WTC11 (cell line): ENCODE measurements around the gene GATA6. TPM values are rescaled to one million over a fixed set of nuclear protein-coding genes. Genes with fewer than 3 reads are reported as not detected.

Experiments
- ATAC-seq: fragments of 200-7000 bp; cut with Tn5 transposase; 2 replicates; pipeline ENCODE4 v1.10.0; 2021; ENCODE audit warnings: mild to moderate bottlenecking, moderate library complexity
- CTCF ChIA-PET: fragments of 300-600 bp; sonication (Branson Sonifier 250); formaldehyde crosslinking; loops from one replicate; lab custom pipeline; 2021; ENCODE audit warnings: antibody characterized with exemption; lab: Charles Lee
- POLR2A ChIA-PET: fragments of 350-600 bp; sonication (Branson Sonifier 250); formaldehyde crosslinking; loops from one replicate; lab custom pipeline; 2021; ENCODE audit warnings: antibody characterized with exemption; lab: Charles Lee
- DNase-seq: peaks from one replicate; pipeline ENCODE4 v3.0.0; 2021; ENCODE audit warnings: low spot score
- H3K27ac Mint-ChIP-seq: 2 replicates; pipeline ENCODE4 v1.8.0; 2021; ENCODE audit warnings: mixed read lengths
- H3K27me3 Mint-ChIP-seq: 2 replicates; pipeline ENCODE4 v1.8.0; 2021; ENCODE audit warnings: low read depth, mild to moderate bottlenecking, moderate library complexity, mixed read lengths
- H3K36me3 Mint-ChIP-seq: 2 replicates; pipeline ENCODE4 v1.8.0; 2021; ENCODE audit warnings: mixed read lengths
- H3K4me1 Mint-ChIP-seq: 2 replicates; pipeline ENCODE4 v1.8.0; 2022; ENCODE audit warnings: mixed read lengths
- H3K4me3 Mint-ChIP-seq: 2 replicates; pipeline ENCODE4 v1.8.0; 2021; ENCODE audit warnings: mild to moderate bottlenecking, moderate library complexity, mixed read lengths
- H3K9me3 Mint-ChIP-seq: 2 replicates; pipeline ENCODE4 v1.8.0; 2021; ENCODE audit warnings: mixed read lengths
- ATF1 ChIP-seq: sonication (generic); formaldehyde crosslinking; IDR thresholded peaks from 2 replicates; pipeline ENCODE4 v1.8.1; 2023; ENCODE audit warnings: mild to moderate bottlenecking, moderate library complexity, missing genetic modification reagents
- ELF4 ChIP-seq: sonication (generic); formaldehyde crosslinking; IDR thresholded peaks from 2 replicates; pipeline ENCODE4 v1.8.1; 2022; ENCODE audit warnings: low read depth, mild to moderate bottlenecking, moderate library complexity, missing genetic modification reagents
- FOXP1 ChIP-seq: sonication (generic); formaldehyde crosslinking; IDR thresholded peaks from 2 replicates; pipeline ENCODE4 v1.8.0; 2022; ENCODE audit warnings: missing genetic modification reagents, mild to moderate bottlenecking, moderate library complexity, borderline replicate concordance
- GTF2I ChIP-seq: fragments of 250-450 bp; sonication (Bioruptor Pico); conservative IDR thresholded peaks from 2 replicates; pipeline ENCODE4 v1.4.0; 2021; ENCODE audit warnings: mild to moderate bottlenecking
- KAT7 ChIP-seq: sonication (generic); formaldehyde crosslinking; IDR thresholded peaks from 2 replicates; pipeline ENCODE4 v1.8.1; 2023; ENCODE audit warnings: missing genetic modification reagents, mild to moderate bottlenecking, borderline replicate concordance
- MYBL2 ChIP-seq: sonication (generic); formaldehyde crosslinking; IDR thresholded peaks from 2 replicates; pipeline ENCODE4 v1.8.1; 2023; ENCODE audit warnings: mild to moderate bottlenecking, moderate library complexity, missing genetic modification reagents
- NR2C2 ChIP-seq: sonication (generic); formaldehyde crosslinking; IDR thresholded peaks from 2 replicates; pipeline ENCODE4 v1.8.0; 2022; ENCODE audit warnings: mild to moderate bottlenecking, missing genetic modification reagents
- RORB ChIP-seq: fragments of 250-450 bp; sonication (Bioruptor Pico); IDR thresholded peaks from 2 replicates; pipeline ENCODE4 v1.9.0; 2021; ENCODE audit warnings: mild to moderate bottlenecking
- SP1 ChIP-seq: sonication (generic); formaldehyde crosslinking; conservative IDR thresholded peaks from 2 replicates; pipeline ENCODE4 v1.8.1; 2022; ENCODE audit warnings: missing genetic modification reagents
- TCF7 ChIP-seq: sonication (generic); formaldehyde crosslinking; IDR thresholded peaks from 2 replicates; pipeline ENCODE4 v1.8.0; 2022; ENCODE audit warnings: mild to moderate bottlenecking, low read depth, missing genetic modification reagents, moderate library complexity
- TEAD4 ChIP-seq: sonication (generic); formaldehyde crosslinking; IDR thresholded peaks from 2 replicates; pipeline ENCODE4 v1.8.0; 2022; ENCODE audit warnings: mild to moderate bottlenecking, missing genetic modification reagents
- ZNF416 ChIP-seq: fragments of 250-450 bp; sonication (Bioruptor Pico); IDR thresholded peaks from 2 replicates; pipeline ENCODE4 v1.9.0; 2021; ENCODE audit warnings: mild to moderate bottlenecking, inconsistent platforms
- total RNA-seq: library from RNA; stranded (reverse); gene quantifications from 3 replicates; pipeline ENCODE4 v1.2.3, GENCODE V29; 2021
- TF ChIP-seq, protein P1 (sequence below): sonication (generic); formaldehyde crosslinking; IDR thresholded peaks from 2 replicates; pipeline ENCODE4 v1.8.0; 2022; ENCODE audit warnings: mild to moderate bottlenecking, missing genetic modification reagents
- TF ChIP-seq, protein P2 (sequence below): fragments of 250-450 bp; sonication (Bioruptor Pico); IDR thresholded peaks from 2 replicates; pipeline ENCODE4 v1.9.0; 2021; ENCODE audit warnings: mild to moderate bottlenecking
- TF ChIP-seq, protein P3 (sequence below): sonication (generic); formaldehyde crosslinking; conservative IDR thresholded peaks from 2 replicates; pipeline ENCODE4 v1.8.1; 2023; ENCODE audit warnings: mild to moderate bottlenecking, low read depth, missing genetic modification reagents, moderate library complexity
- TF ChIP-seq, protein P4 (sequence below): sonication (generic); formaldehyde crosslinking; IDR thresholded peaks from 2 replicates; pipeline ENCODE4 v1.8.1; 2023; ENCODE audit warnings: mild to moderate bottlenecking, moderate library complexity, missing genetic modification reagents

Gene GATA6
- total RNA-seq, 1 experiment from 2014 or later, result 0.15 TPM

DNA sequence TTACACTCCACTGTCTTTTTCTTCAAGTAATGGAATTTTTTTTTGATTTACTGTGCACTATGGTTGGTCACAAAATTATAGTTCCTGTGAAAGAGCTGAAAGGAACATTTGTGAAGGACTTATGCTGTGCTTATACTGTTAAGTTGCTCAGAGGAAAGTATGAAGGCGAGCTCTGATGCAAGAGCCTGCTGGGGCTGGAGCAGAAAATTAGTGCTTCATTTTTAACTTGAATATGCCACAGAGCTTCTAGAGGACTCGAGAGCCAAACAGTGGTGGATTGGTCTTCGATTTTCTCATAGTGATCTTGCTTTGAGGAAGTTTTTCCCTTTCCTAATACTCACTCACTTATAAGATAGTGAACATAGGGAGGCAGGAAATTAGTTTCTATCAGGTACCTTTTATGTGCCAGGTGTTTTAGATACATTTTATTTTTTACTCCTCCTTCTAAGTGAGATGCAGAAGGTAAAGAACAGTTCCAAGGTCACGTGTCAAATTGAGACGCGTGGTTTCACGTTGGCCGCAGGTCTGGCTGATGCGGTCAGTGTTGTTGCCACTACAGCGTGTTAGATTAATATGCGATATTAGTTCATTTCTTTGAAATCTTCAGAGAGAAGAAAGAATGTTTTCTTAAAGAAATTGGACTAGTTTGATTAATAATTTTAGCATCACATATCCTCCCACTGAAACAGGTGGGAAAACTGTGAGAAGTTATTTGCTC lies 20.2 kb downstream of the GATA6 start:
- ChIA-PET POLR2A (no interaction called here), CTCF (no interaction called here)
- Mint-ChIP-seq H3K9me3 (no peaks in the 10 kb centered on the region), H3K27me3 (peaks cover 12% of the 10 kb centered on the region), H3K36me3 (no peaks in the 10 kb centered on the region), H3K4me3 (no peak overlapping the region), H3K4me1 (peaks cover 17% of the 10 kb centered on the region), H3K27ac (no peak overlapping the region)
- no peak for DNase-seq
- ATAC-seq, result no peak
- TF ChIP-seq ATF1 (no peak), RORB (CRISPR knock-in tag) (no peak), TEAD4 (no peak), ELF4 (CRISPR knock-in tag) (no peak)

DNA sequence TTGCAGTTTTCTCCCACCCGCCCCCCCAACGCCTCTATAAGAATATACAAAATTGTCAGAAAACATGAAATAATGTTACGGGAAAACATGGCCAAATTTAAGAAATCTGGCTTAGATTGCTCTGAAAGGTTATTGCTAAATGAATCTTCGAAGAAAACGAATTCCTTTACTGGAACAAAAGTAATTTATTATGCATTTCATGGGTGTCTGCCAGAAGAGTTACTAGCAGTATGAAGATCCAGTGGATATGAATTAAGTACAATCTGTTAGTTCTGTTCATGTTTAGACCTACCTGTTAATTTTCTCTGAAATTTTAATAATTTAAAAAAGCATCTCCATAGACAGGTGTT lies 21.9 kb downstream of the GATA6 start:
- peaks cover 7% of the 10 kb centered on the region; the same call in 1 of the 2 replicates for H3K27me3 Mint-ChIP-seq
- H3K27ac Mint-ChIP-seq, result no peak overlapping the region
- peaks cover 17% of the 10 kb centered on the region for H3K4me1 Mint-ChIP-seq
- ATAC-seq, result no peak
- POLR2A ChIA-PET, result no interaction called here
- no peak overlapping the region for H3K4me3 Mint-ChIP-seq
- DNase-seq, result no peak
- TF ChIP-seq GTF2I, result no peak
- no peak for TF ChIP-seq MYBL2 (CRISPR knock-in tag)
- TF ChIP-seq, protein P1, sequence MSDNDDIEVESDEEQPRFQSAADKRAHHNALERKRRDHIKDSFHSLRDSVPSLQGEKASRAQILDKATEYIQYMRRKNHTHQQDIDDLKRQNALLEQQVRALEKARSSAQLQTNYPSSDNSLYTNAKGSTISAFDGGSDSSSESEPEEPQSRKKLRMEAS (CRISPR knock-in tag), result no peak
- TF ChIP-seq, protein P2, sequence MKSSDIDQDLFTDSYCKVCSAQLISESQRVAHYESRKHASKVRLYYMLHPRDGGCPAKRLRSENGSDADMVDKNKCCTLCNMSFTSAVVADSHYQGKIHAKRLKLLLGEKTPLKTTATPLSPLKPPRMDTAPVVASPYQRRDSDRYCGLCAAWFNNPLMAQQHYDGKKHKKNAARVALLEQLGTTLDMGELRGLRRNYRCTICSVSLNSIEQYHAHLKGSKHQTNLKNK (CRISPR knock-in tag), result no peak
- TF ChIP-seq SP1 (CRISPR knock-in tag), result no peak
- TF ChIP-seq, protein P3, sequence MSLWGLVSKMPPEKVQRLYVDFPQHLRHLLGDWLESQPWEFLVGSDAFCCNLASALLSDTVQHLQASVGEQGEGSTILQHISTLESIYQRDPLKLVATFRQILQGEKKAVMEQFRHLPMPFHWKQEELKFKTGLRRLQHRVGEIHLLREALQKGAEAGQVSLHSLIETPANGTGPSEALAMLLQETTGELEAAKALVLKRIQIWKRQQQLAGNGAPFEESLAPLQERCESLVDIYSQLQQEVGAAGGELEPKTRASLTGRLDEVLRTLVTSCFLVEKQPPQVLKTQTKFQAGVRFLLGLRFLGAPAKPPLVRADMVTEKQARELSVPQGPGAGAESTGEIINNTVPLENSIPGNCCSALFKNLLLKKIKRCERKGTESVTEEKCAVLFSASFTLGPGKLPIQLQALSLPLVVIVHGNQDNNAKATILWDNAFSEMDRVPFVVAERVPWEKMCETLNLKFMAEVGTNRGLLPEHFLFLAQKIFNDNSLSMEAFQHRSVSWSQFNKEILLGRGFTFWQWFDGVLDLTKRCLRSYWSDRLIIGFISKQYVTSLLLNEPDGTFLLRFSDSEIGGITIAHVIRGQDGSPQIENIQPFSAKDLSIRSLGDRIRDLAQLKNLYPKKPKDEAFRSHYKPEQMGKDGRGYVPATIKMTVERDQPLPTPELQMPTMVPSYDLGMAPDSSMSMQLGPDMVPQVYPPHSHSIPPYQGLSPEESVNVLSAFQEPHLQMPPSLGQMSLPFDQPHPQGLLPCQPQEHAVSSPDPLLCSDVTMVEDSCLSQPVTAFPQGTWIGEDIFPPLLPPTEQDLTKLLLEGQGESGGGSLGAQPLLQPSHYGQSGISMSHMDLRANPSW (CRISPR knock-in tag), result no peak
- no peak for TF ChIP-seq ZNF416 (CRISPR knock-in tag)
- TF ChIP-seq, protein P4, sequence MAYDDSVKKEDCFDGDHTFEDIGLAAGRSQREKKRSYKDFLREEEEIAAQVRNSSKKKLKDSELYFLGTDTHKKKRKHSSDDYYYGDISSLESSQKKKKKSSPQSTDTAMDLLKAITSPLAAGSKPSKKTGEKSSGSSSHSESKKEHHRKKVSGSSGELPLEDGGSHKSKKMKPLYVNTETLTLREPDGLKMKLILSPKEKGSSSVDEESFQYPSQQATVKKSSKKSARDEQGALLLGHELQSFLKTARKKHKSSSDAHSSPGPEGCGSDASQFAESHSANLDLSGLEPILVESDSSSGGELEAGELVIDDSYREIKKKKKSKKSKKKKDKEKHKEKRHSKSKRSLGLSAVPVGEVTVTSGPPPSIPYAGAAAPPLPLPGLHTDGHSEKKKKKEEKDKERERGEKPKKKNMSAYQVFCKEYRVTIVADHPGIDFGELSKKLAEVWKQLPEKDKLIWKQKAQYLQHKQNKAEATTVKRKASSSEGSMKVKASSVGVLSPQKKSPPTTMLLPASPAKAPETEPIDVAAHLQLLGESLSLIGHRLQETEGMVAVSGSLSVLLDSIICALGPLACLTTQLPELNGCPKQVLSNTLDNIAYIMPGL (CRISPR knock-in tag), result no peak
- no peak for TF ChIP-seq NR2C2 (CRISPR knock-in tag)
- TF ChIP-seq KAT7 (CRISPR knock-in tag), result no peak
- no peak for TF ChIP-seq TCF7 (CRISPR knock-in tag)
- TF ChIP-seq, all 79 proteins: peak for 0
- CTCF ChIA-PET, result no interaction called here
- Mint-ChIP-seq H3K36me3 (no peaks in the 10 kb centered on the region), H3K9me3 (no peaks in the 10 kb centered on the region)

DNA sequence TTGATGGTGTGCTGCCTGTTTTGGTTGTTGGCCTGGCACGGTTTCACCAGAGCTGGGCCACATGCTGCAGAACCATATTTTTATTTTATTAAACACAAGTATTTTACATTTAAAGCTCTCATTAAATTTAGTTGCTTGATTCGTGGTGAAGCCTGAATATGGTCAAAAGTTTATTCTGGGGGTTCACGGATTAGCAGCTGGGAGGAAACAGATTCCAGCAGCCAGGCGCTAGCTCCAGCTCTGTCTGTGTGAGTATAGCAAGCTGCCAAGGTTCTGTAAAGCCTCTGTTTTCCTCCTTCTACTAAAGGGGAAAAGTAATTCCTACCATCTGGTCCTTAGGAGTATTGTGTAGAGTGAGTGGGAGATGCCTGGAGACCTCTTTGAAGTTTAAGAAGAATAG lies 22.5 kb downstream of the GATA6 start:
- ATAC-seq, result no peak
- H3K27me3 Mint-ChIP-seq, result peaks cover 5% of the 10 kb centered on the region; the same call in 1 of the 2 replicates
- CTCF ChIA-PET, result no interaction called here
- no peak overlapping the region for H3K27ac Mint-ChIP-seq
- no peak overlapping the region for H3K4me3 Mint-ChIP-seq
- POLR2A ChIA-PET, result no interaction called here
- H3K4me1 Mint-ChIP-seq, result peaks cover 17% of the 10 kb centered on the region
- DNase-seq, result no peak
- TF ChIP-seq FOXP1, result no peak
- H3K9me3 Mint-ChIP-seq, result no peaks in the 10 kb centered on the region
- H3K36me3 Mint-ChIP-seq, result no peaks in the 10 kb centered on the region
